Kidney tubule cell (primary cell): ENCODE data around the gene ZBTB8OS.
A peak's percentile ranks its signal among the peaks of the same experiment; 100 is the strongest.
"Not testable (repeated sequence)": the region's sequence is repeated elsewhere in the genome, so short reads cannot be mapped to it uniquely, and the experiment has no call there.

Experiments
- DNase-seq: peaks from one replicate; pipeline ENCODE4 v3.0.0-alpha.2; 2018; ENCODE audit warnings: low spot score

ZBTB8OS gene

DNA sequence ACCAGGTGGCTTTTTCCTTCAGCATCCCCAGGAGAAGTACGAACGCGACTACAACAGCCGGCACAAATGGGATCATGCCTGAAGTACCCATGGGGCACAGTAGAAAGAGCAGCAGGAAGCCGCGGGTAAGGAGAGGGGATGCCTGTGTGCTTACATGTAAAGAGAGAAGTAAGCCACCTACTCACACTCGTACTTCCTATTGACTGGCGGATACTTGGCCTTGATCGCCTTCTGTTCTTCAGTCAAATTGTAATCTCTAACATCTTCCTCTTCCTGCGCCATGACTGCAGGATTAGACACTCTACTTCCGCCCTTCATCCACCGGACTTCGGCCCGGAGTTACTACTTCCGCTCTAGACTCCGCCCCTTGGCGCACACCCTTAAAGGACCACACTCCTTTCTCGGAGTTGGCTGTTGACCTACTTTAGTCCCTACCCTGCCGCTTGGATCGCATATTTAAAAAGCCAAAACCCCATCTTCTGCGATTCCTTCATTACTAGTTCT lies at the start of gene ZBTB8OS:
Gene ZBTB8OS, minus strand, starts transcription at position 303 of the 504 bp plus-strand sequence. Its CDS starts 21 bp downstream, at position 282.
- peak; percentile 96 for DNase-seq

GRCh38 chr1:32696996-32697395 lies 46.6 kb upstream of the ZBTB8OS start:
- not testable (repeated sequence) for DNase-seq

DNA sequence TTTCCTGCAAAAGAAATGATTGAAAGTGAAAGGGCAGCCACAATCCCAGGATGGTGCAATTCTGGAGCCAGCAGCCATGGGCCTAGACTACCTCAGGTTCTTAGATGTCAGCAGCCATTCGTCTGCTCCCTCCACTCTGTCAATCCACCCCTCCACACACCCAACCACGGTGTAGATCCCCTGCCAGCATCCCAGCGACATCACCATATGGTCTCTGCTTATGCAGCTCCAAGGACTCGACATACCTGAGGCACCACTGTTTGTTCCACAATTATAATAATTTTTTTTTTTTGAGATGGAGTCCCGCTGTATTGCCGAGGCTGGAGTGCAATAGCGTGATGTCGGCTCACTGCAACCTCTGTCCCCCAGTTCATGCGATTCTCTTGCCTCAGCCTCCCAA lies 45.7 kb upstream of the ZBTB8OS start:
- no peak for DNase-seq

DNA sequence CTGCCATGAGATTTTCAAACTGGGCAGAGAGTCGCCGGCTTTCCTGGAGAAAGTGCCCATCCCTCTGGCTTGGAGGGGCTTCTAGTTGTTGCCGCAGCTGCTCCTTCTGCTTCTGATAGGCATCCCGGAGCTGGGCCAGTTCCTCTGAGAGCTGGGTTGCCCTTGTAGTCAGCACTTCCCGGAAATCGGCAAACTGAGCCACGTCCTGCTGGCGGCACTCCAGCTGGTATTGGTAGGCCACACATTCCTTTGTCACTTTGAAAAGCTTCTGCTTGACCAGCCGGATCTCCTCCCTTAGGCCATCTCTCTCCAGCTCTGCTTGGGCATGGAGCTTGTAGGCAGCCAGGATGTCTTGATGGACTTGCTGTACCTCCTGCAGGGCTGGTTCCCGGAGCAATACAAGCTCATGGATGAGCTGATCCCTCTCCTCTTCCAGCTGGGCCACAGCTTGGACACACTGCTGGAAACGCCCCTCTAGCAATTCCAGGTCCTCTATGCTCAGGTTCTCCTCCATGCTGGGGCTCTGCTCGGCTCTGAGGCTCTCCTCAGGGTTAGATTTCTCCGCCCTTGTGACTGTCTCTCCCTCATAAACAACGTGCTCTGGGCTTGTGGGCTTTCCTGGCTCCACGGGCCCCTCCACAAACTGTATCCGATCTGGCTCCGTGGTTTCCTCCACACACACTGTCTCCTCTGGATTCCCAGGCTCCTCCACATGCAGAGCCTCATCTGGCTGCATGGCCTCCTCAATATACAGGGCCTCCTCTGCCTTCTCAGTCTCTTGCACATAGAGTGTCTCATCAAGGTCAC lies 45.0 kb upstream of the ZBTB8OS start:
- peak; percentile 87 for DNase-seq

DNA sequence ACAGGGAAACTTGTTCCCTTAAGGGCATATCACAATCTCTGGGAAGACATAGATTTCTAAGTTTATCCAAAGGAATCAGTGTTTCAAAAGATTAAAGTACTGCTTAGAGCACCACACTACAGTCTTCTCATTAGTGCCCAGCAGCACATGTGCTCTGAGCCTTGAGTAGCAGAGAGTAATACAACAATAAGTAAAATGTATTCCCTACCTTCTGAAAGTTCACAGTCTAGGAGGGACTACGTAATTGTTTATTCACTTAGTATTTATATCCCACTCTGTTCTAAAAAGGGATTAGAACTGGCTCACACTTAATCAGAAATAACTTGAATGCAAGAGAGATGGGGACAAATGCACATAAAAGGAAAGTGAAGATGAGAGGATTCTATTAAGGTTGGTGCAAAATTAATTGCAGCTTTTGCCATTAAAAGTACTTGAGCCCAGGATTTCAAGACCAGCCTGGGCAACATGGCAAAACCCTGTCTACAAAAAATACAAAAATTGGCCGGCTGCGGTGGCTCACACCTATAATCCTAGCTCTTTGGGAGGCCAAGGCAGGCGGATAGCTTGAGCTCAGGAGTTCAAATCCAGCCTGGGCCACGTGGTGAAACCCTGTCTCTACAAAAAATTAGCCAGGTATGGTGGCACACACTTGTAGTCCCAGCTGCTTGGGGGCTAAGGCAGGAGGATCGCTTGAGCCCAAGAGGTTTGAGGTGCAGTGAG lies 43.3 kb upstream of the ZBTB8OS start:
- DNase-seq, result no peak

GRCh38 chr1:32686387-32686786 lies 36.0 kb upstream of the ZBTB8OS start:
- DNase-seq, result no peak

- no peak for DNase-seq
These were observed 35.1 kb upstream of the ZBTB8OS start for GRCh38 chr1:32685498-32685897.

DNA sequence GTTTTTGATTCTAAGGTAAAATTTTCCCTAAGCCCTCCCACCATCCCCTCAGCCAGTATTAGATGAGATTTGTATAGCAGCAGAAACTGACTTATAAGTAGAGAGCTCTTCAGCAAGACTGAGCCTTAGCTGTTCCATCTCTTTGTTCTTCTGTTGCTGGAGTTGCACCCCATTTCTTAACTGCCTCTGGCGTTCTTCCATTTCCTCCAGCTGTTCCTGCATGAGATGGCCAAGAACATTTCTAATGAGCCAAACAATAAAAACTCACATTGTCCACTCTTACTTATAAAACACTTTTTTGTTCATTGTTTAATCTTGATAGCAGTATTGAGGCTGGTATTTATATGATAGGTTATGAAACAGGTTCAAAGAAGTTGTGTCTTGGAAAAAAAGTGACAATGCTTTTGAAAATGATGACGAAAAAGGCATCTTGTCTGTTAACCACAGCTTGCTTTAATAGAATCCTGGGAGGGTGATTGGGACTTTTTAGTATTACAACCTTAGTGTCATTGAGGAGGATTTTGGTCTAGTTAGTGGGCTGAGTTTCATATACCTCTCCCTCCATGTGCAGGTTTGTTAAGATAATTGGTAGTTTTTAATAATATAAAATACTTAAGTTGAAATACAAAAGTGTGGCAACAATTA lies 33.9 kb upstream of the ZBTB8OS start:
- no peak for DNase-seq

GRCh38 chr1:32683397-32683796 lies 33.0 kb upstream of the ZBTB8OS start:
- DNase-seq, result no peak

GRCh38 chr1:32681999-32682398 lies 31.6 kb upstream of the ZBTB8OS start:
- DNase-seq, result no peak

GRCh38 chr1:32681509-32681908 lies 31.2 kb upstream of the ZBTB8OS start:
- DNase-seq, result no peak

- no peak for DNase-seq
These were observed 30.3 kb upstream of the ZBTB8OS start for GRCh38 chr1:32680642-32681041.

- DNase-seq, result not testable (repeated sequence)
These were observed 29.6 kb upstream of the ZBTB8OS start for GRCh38 chr1:32679993-32680392.

GRCh38 chr1:32676945-32677344 lies 26.6 kb upstream of the ZBTB8OS start:
- DNase-seq, result no peak

- DNase-seq, result not testable (repeated sequence)
These were observed 18.4 kb upstream of the ZBTB8OS start for GRCh38 chr1:32668716-32669115.

DNA sequence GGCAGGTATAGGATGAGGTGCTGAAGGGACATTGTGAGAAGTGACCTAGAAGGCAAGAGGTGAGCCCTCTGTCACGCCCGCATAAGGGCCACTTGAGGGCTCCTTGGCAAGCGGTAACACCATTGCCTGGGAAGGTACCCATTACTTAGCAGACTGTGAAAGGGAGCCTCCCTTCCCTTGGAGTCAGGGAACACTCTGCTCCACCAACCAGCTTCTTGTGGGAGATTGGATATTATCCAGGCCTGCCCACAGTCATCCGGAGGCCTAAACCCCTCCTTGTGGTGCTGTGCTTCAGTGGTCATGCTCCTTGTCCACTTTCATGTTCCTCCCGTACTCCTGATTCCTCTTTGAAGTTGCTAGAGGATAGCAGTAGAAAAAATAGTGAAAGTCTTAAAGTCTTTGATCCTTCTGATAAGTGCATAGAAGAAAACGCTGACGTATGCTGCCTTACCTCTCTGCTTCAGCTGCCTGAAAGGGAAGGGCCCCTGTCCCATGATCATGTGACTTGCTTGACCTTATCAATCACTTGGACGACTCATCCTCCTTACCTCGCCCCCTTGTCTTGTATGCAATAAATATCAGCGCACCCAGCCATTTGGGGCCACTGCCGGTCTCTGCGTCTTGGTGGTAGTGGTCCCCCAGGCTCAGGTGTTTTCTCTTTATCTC lies 16.7 kb upstream of the ZBTB8OS start:
- DNase-seq, result peak; percentile 38

DNA sequence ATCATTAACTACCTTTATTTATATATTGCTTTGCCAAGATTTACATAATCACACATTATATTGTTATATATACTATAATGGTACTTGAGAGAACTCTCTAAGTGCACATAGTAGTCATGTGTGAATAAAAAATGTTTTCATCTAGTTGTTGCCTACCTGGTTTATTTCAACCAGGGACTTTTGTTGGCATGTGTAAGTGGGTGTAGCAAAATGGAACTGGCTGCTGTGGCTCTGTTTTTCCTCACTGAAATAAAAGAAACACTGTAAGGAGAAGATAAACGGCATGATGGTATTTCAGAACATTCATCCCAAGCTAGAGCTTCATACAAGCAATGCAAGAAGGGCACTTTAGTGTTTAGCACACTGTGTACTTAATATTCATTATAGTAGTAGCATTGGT lies 15.6 kb upstream of the ZBTB8OS start:
- DNase-seq, result no peak

DNA sequence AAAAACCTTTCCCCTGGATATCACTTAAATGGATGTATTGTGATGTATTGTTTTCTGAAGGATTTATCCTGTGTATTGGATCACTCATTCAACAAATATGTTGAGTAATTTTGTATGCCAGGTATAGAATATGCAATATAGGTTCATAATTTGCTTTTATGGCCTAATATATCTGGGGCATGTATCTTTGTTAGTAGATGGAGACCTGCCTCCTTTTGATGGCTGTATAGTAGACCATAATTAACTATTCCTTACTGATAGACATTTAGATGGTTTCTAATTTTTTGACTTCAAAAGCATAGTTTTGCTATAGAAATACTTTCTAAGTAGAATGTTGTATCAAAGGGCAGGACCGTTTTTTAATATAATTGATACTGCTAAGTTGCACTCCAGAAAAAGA lies 9.2 kb upstream of the ZBTB8OS start:
- DNase-seq, result no peak

DNA sequence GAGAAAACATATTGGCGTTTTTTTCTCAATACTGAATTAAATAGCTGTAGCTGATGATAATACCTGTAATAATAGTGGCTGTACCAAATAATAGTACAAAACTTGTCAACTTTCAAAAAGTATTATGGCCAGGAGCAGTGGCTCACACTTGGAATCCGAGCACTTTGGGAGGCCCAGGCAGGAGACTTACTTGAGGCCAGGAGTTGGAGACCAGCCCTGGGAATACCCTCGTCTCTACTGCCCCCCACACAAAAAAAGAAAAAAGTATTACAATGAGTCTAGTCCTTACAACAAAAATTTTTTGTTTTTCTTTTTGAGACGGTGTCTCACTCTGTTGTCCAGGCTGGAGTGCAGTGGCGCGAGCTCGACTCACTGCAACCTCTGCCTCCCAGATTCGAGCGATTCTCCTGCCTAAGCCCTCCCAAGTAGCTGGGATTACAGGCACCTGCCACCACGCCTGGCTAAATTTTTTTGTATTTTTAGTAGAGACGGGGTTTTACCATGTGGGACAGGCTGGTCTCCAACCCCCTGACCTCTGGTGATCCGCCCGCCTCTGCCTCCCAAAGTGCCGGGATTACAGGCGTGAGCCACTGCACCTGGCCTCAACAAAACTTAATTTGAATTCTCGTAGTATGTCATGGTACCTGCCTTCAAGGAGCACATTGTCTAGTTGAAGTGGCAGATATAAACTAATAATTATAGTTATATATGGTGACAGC lies 2.1 kb upstream of the ZBTB8OS start:
- no peak for DNase-seq

- no peak for DNase-seq
These were observed 1.2 kb upstream of the ZBTB8OS start for GRCh38 chr1:32651461-32652073.
